Measurements from ENCODE around the gene SRF.

DNA sequence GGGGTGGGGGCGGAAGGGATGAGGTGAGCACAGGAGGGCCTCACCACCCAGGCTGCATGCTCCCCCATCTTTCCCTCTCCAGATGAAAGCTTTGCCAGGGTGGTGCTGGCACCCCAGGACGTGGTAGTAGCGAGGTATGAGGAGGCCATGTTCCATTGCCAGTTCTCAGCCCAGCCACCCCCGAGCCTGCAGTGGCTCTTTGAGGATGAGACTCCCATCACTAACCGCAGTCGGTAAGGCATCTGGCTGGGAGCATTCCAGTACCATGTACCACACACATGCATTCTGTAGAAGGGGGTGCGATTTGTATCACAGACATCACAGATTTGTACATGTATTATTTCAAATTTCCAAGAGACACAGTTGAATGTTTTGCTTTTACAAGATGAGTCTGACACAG is 40.6 kb upstream of the SRF start:
- TF ChIP-seq, protein P1, sequence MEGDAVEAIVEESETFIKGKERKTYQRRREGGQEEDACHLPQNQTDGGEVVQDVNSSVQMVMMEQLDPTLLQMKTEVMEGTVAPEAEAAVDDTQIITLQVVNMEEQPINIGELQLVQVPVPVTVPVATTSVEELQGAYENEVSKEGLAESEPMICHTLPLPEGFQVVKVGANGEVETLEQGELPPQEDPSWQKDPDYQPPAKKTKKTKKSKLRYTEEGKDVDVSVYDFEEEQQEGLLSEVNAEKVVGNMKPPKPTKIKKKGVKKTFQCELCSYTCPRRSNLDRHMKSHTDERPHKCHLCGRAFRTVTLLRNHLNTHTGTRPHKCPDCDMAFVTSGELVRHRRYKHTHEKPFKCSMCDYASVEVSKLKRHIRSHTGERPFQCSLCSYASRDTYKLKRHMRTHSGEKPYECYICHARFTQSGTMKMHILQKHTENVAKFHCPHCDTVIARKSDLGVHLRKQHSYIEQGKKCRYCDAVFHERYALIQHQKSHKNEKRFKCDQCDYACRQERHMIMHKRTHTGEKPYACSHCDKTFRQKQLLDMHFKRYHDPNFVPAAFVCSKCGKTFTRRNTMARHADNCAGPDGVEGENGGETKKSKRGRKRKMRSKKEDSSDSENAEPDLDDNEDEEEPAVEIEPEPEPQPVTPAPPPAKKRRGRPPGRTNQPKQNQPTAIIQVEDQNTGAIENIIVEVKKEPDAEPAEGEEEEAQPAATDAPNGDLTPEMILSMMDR (conservative IDR thresholded peaks at IDR 0.05 in 1 of 2, IDR thresholded peaks at IDR 0.05 in 1 of 2; ENCODE audit: extremely low read depth in 1 of 2, insufficient read depth in 1 of 2, low read depth in 1 of 2, low read length in 2 of 2): no peak
- no peak for TF ChIP-seq EZH2 (IDR thresholded peaks at IDR 0.05; ENCODE audit: borderline replicate concordance, low read length)
